HG03066 (cell line): ENCODE results near the gene UTF1.
"Not testable (repeated sequence)": the region's sequence is repeated elsewhere in the genome, so short reads cannot be mapped to it uniquely, and the experiment has no call there.

ENCODE experiments used
- ATAC-seq: cut with Tn5 transposase; IDR thresholded peaks from one replicate; pipeline ENCODE4 v1.9.1; 2021; ENCODE audit warnings: low read depth; ENCODE audit not compliant: unreplicated experiment

The UTF1 gene

GRCh38 chr10:133207627-133208026 is 22.4 kb upstream of the UTF1 start:
- no peak for ATAC-seq

- ATAC-seq, result no peak
Observed at GRCh38 chr10:133208466-133208865, 21.6 kb upstream of the UTF1 start.

DNA sequence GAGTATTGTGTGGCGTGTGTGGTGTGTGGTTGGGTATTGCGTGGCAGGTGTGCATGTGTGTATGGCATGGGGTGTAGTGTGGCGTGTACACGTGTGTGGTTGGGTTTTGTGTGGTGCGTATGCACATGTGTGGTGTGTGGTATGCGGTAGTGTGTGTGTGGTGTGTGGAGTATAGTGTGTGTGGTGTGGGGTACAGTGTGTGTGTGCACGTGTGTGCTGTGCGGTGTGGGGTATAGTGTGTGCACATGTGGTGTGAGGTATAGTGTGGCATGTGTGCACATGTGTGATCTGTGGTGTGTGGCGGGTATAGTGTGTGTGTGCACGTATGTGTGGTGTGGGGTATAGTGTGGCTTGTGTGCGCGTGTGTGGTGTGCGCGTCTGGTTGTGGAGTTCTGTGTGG is 20.9 kb upstream of the UTF1 start:
- ATAC-seq, result no peak

DNA sequence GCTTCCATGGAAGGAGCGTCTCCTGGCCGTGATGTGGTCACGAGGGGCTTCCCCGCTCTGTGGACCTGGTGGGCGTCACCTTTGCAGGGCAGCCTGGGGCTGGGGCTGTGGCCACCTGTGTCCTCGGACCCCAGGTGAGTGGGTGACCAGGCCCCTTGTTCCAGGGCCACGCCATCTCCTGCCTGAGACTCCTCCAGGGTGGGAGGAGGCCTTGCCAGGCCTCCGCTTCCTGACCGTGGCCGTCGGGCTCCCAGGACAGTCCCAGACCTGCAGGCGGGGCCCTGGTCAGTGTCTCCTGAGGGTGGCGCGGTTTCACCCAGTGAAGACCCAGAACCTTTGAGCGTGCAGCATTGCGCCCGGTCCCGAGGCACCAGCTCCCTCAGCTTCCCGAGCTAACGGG is 20.4 kb upstream of the UTF1 start:
- no peak for ATAC-seq

DNA sequence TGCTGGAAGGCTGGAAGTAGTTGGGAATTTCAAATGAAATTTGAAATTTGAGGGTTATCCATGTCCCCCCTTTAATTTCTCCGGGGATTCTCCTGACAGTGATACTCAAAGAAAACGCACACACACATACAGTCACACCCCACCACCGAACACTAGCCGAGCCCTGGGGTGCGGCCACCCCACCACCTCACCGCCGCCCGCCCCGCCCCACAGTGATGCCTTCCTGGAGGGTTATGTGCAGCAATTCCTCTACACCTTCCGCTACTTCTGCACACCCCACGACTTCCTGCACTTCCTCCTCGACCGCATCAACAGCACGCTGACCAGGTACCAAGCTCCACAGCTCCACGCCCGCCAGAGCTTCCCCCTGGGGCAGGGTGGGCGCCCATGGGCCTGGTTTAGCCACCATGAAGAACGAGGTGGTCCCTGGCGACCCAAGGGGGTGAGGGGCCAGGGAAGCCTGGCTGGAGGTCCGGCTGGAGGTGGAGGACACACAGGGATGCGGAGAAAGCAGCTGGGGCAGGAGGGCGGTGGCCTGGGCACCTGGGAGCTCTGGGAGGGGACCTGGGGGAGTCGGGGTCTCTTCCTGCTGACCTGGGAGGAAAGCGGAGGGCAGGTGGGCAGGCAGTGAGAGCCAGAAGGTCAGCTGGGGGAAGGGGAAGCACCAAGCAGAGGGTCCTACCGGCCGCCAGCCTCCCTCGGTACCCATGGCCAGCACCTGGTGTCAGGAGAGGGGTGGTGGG is 19.4 kb upstream of the UTF1 start:
- ATAC-seq, result no peak

- no peak for ATAC-seq
Observed at GRCh38 chr10:133211141-133211830, 18.7 kb upstream of the UTF1 start.

- no peak for ATAC-seq
Observed at GRCh38 chr10:133211959-133212852, 17.8 kb upstream of the UTF1 start.

GRCh38 chr10:133212853-133213494 is 17.0 kb upstream of the UTF1 start:
- no peak for ATAC-seq

GRCh38 chr10:133213641-133214467 is 16.2 kb upstream of the UTF1 start:
- ATAC-seq, result no peak

DNA sequence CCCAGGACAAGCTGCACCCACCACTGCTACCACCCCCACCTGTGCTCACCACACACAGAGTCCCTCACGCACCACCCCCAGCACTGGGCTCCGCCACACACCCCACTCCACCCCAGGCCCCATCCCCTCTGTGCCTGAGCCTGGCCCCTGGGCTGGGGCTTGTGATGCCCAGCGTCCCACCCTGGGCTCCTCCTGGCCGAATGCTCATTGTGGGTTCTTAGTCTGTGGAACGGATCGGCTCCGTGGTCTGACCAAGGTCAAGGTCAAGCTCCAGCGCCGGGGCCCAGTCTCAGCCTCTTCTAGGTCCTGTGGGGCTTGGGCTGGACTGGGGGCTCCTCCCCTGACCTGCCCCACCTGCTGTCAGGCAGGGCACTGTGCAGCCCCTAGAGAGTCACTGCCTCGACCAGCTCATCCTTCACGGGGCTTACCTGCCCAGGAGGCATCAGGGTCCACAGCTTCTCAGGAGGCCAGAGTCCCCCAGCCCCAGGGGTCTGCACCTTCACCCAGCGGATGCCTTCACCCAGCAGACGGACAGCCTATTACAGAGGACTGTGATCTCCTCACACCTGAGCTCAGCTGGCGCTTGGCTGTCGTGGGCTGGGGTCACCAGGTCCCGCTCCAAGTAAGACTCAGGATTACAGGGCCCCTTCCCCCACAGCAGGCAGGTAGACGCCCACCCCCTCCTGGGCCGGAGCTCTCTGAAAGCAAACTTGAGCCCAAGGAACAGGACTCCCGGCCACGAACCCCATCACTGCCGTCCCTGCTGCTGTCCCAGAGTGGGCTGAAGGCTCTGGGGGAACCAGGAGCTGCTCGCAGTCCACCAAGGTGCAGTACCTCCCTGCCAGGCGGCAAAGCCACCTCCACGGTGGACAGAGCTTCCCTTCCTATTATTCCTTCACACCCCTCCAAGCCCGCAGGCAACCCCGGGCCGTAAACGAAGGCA is 15.3 kb upstream of the UTF1 start:
- no peak for ATAC-seq

- no peak for ATAC-seq
Observed at GRCh38 chr10:133215586-133215985, 14.4 kb upstream of the UTF1 start.

DNA sequence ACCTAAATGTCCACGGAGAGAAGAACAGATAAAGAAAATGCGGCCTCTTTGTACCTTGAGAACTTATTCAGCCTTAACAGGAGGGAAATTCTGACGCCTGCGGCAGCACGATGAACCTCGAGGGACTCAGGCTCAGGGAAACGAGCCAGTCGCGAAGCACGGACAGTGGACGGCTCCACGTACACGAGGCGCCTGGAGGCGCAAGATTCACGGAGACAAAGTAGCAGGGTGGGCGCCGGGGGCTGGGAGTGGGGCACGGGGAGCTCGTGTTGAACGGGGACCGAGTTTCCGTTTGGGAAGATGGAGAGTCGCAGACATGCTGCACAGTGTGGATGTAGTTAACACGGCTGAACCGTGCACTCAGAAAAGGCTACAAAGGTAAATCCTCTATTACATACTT is 13.2 kb upstream of the UTF1 start:
- no peak for ATAC-seq

DNA sequence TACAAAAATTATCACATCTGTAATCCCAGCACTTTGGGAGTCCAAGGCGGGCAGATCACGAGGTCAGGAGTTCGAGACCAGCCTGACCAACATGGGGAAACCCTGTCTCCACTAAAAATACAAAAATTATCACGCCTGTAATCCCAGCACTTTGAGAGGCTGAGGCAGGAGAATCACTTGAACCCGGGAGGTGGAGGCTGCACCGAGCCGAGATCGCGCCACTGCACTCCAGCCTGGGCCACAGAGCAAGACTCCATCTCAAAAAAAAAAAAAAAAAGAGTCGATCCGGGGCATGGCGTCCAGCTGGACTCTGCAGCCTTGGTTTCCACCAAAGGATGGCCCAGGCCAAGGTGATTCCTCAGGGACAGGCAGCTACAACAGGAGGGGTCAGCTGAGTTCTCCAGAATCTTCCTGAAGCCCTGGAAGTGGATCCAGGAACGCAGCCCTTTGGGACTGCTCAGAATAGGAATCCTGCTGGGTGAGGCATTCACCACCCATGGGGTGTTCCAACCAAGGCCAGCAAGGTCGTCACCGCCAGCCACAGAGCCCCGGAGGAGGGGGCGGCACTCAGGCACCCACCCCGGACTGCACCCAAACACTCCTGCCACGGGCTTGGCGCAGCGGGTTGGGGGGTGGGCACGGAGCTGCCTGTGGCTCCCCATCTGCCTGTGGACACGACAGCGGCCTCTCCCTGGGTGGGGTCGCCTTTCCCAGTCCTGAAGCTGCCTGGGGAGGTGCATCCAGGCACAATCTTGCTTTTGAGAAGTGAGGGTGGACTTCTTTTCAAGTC is 12.0 kb upstream of the UTF1 start:
- no peak for ATAC-seq

DNA sequence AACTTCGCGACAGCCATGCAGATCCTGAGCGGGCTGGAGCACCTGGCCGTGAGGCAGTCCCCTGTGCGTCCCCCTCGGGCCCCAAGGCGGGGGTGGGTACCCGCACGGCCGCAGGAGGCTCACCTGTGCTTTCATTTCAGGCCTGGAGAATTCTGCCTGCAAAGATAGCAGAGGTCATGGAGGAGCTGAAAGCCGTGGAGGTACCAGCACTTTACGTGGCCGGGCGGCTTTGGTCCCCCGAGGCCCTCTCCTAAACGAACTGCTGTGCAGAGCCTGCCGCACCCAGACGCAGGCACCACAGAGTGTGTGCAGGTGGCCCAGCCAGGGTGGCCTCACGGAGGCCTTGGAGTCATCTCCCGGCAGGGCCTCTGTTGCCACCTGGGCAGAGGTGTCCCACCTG is 11.1 kb upstream of the UTF1 start:
- ATAC-seq, result no peak

DNA sequence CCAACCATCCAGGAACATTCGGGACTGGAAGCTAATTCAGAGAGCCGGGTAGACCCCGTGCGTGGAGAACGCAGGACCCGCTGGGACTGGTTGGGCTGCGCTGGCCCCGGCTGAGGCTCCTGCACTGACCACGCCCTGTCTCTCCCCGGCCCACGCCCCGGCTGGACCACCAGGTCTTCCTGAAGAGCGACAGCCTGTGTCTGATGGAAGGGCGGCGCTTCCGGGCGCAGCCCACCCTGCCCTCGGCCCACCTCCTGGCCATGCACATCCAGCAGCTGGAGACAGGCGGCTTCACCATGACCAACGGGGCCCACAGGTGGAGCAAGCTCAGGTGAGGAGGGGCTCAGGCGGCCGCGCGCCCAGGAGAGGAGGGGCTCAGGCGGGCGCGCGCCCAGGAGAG is 10.2 kb upstream of the UTF1 start:
- no peak for ATAC-seq

GRCh38 chr10:133221331-133221730 is 8.7 kb upstream of the UTF1 start:
- ATAC-seq, result no peak

GRCh38 chr10:133221756-133222155 is 8.3 kb upstream of the UTF1 start:
- ATAC-seq, result not testable (repeated sequence)

DNA sequence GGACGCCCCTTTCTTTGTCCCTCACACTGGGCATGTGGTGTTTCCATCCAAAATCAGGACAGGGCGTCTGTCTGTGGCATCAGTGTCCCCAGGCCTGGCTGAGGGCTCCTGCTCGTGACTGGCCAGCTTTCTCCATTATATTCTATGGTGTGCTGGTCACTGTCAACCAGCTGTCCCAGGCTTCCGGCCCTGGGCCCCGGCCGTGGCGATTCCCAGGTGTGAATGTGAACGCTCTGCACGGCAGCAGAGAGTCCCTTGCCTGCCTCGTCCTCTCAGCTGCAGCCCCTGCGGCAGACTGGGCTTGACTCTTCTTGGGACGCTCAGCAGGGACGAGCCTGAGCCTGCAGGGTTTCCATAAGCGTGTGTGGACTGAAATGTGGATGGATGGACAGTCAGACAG is 5.9 kb upstream of the UTF1 start:
- ATAC-seq, result no peak
